K562 (cell line): ENCODE data around the gene SLC16A5. TPM values are rescaled to one million over a fixed set of nuclear protein-coding genes. Genes with fewer than 3 reads are reported as not detected.

Source experiments
- ATAC-seq: fragments of 200-7000 bp; cut with Tn5 transposase; 3 replicates; pipeline ENCODE4 v1.9.1; 2020; ENCODE audit warnings: moderate library complexity
- BruUV-seq: library from RNA; stranded (reverse); fragments of 400-500 nt; replicated peaks from 2 replicates; lab custom pipeline; 2021; lab: Mats Ljungman, UMichigan
- CTCF ChIA-PET: fragments of 300-600 bp; formaldehyde crosslinking; extraction: SDS; loops from one replicate; lab custom pipeline; 2021; ENCODE audit warnings: low intra/inter-chr PET ratio; lab: Yijun Ruan, JAX
- POLR2A ChIA-PET: fragments of 300-600, 350-650 bp; sonication (Branson Sonifier 250); formaldehyde crosslinking; extraction: SDS; loops from one replicate; lab custom pipeline; 2021; ENCODE audit warnings: antibody characterized with exemption, inconsistent platforms; lab: Yijun Ruan, JAX
- DNase-seq, 4 experiments: peaks; one replicate each; pipeline versions ENCODE4 v3.0.0 to v3.0.0-alpha.2; 2011 to 2018; ENCODE audit warnings: low spot score in 3 of 4, mixed read lengths in 3 of 4; ENCODE audit errors: extremely low read depth in 1 of 4
- FAIRE-seq: peaks from 2 replicates; lab custom pipeline; 2011; peaks lifted over from hg19 to GRCh38; lab: Jason Lieb, UNC
- H2AFZ ChIP-seq: 2 replicates; pipeline ENCODE4 v1.6.0; 2011; ENCODE audit warnings: low read depth, low read length, control low read depth, inconsistent platforms
- H3K27ac ChIP-seq: fragments of 200-600 bp; 3 replicates; pipeline ENCODE4 v1.8.0; 2011; ENCODE audit warnings: low read depth, mild to moderate bottlenecking, control low read depth, inconsistent platforms, low read length, moderate library complexity, mixed read lengths; ENCODE audit errors: extremely low read depth
- H3K27me3 ChIP-seq, 2 experiments: fragments of 300-600 bp in 1 of 2; 2 replicates in 1 of 2; 3 replicates in 1 of 2; pipeline versions ENCODE4 v1.6.0 to v1.8.0; 2011; ENCODE audit warnings: inconsistent platforms in 2 of 2, low read length in 2 of 2, mild to moderate bottlenecking in 1 of 2, mixed read lengths in 1 of 2, moderate library complexity in 1 of 2; ENCODE audit not compliant: control insufficient read depth in 2 of 2, insufficient read depth in 2 of 2
- H3K36me3 ChIP-seq: fragments of 300-600 bp; 3 replicates; pipeline ENCODE4 v1.8.0; 2011; ENCODE audit warnings: mild to moderate bottlenecking, low read length, inconsistent platforms; ENCODE audit not compliant: control insufficient read depth, insufficient read depth
- H3K4me1 ChIP-seq, 2 experiments: fragments of 200-600 bp in 1 of 2; replicated peaks in 1 of 2; 2 replicates in 1 of 2; 3 replicates in 1 of 2; pipeline versions ENCODE4 v1.5.1 to v1.8.0; 2011; ENCODE audit warnings: inconsistent platforms in 2 of 2, low read length in 2 of 2, mild to moderate bottlenecking in 1 of 2, mixed read lengths in 1 of 2, moderate library complexity in 1 of 2; ENCODE audit not compliant: control insufficient read depth in 2 of 2, insufficient read depth in 2 of 2
- H3K4me2 ChIP-seq: 2 replicates; pipeline ENCODE4 v1.6.1; 2011; ENCODE audit warnings: low read length, control low read depth, inconsistent platforms, mixed read lengths; ENCODE audit not compliant: insufficient read depth
- H3K4me3 ChIP-seq: fragments of 200-600 bp; sonication (generic), shearing (Covaris generic); 2 replicates; pipeline ENCODE4 v1.5.1; 2016; ENCODE audit warnings: control low read depth, inconsistent platforms
- H3K79me2 ChIP-seq: fragments of 200-600 bp; 3 replicates; pipeline ENCODE4 v1.8.0; 2011; ENCODE audit warnings: low read length, inconsistent platforms; ENCODE audit not compliant: control insufficient read depth, insufficient read depth
- H3K9ac ChIP-seq, 2 experiments: 2 replicates each; pipeline versions ENCODE4 v1.6.0 to v1.6.1; 2011; ENCODE audit warnings: low read depth in 2 of 2, low read length in 2 of 2, control low read depth in 1 of 2, inconsistent platforms in 1 of 2, mild to moderate bottlenecking in 1 of 2, mixed read lengths in 1 of 2; ENCODE audit not compliant: insufficient read depth in 1 of 2
- H3K9me1 ChIP-seq: one replicate; pipeline ENCODE4 v1.6.0; 2011; ENCODE audit warnings: inconsistent platforms, mild to moderate bottlenecking, low read length, moderate library complexity; ENCODE audit not compliant: control insufficient read depth, insufficient read depth
- H3K9me3 ChIP-seq: replicated peaks from 2 replicates; pipeline ENCODE4 v1.5.1; 2011; ENCODE audit warnings: low read depth, low read length, inconsistent platforms; ENCODE audit not compliant: control insufficient read depth, insufficient read depth
- H4K20me1 ChIP-seq: replicated peaks from 2 replicates; pipeline ENCODE4 v1.6.1; 2011; ENCODE audit warnings: low read length, inconsistent platforms, mixed read lengths; ENCODE audit not compliant: control insufficient read depth, insufficient read depth
- MXD1 ChIP-seq: fragments of 250-450 bp; sonication (Bioruptor Pico); IDR thresholded peaks from 2 replicates; pipeline ENCODE4 v1.8.0; 2021; ENCODE audit warnings: borderline replicate concordance, mild to moderate bottlenecking, moderate library complexity; ENCODE audit not compliant: poor library complexity, severe bottlenecking
- RBFOX2 ChIP-seq: fragments of 200-400 bp; formaldehyde crosslinking; IDR thresholded peaks from 2 replicates; pipeline ENCODE4 v1.6.1; 2017; ENCODE audit warnings: low read depth, mild to moderate bottlenecking, low read length, moderate library complexity
- TSHZ1 ChIP-seq: fragments of 250-450 bp; sonication (Bioruptor Pico); IDR thresholded peaks from 2 replicates; pipeline ENCODE4 v1.4.0; 2020; ENCODE audit warnings: mild to moderate bottlenecking, moderate library complexity
- ZBTB33 ChIP-seq: sonication (generic); formaldehyde crosslinking; IDR thresholded peaks from 2 replicates; pipeline ENCODE4 v1.8.1; 2023; ENCODE audit warnings: mild to moderate bottlenecking, missing genetic modification reagents
- ZNF224 ChIP-seq: sonication (generic); formaldehyde crosslinking; IDR thresholded peaks from 2 replicates; pipeline ENCODE4 v1.8.0; 2022; ENCODE audit warnings: mild to moderate bottlenecking, missing genetic modification reagents
- ZNF274 ChIP-seq: IDR thresholded peaks from 2 replicates; pipeline ENCODE4 v1.6.1; 2011; ENCODE audit warnings: low read depth, mild to moderate bottlenecking, low read length, moderate library complexity, borderline replicate concordance
- ZNF639 ChIP-seq, 2 experiments: fragments of 200-800 bp in 1 of 2; sonication (Bioruptor generic) in 1 of 2; sonication (generic) in 1 of 2; formaldehyde crosslinking in 1 of 2; IDR thresholded peaks in 1 of 2; conservative IDR thresholded peaks in 1 of 2; 2 replicates each; pipeline versions ENCODE4 v1.5.0 to v1.6.1; 2016 to 2020; ENCODE audit warnings: missing compliant biosample characterization in 1 of 2, missing genetic modification characterization in 1 of 2, missing genetic modification reagents in 1 of 2
- ZNF76 ChIP-seq: fragments of 250-450 bp; sonication (Bioruptor Pico); IDR thresholded peaks from 2 replicates; pipeline ENCODE4 v1.4.0; 2020; ENCODE audit warnings: mild to moderate bottlenecking, moderate library complexity, borderline replicate concordance
- WGBS: fragments of 100-300 bp; shearing (Covaris generic); methylation state at CpG from one replicate; pipeline ENCODE4 v1.1.6; 2016; ENCODE audit warnings: low coverage, mixed read lengths; ENCODE audit not compliant: insufficient coverage; ENCODE audit errors: missing lambda C conversion rate; 5-methylcytosine and 5-hydroxymethylcytosine counted together
- in situ Hi-C: fragments of 300-500 bp; cut with MboI; formaldehyde crosslinking; loops from 4 replicates; pipeline ENCODE4 v1.15.0; 2018; ENCODE audit warnings: inconsistent platforms, mixed read lengths
- intact Hi-C: fragments of 100-400 bp; cut with micrococcal nuclease; formaldehyde crosslinking; loops from 2 replicates; pipeline ENCODE4 v1.14.2; 2022
- polyA plus RNA-seq, 8 experiments: library from polyadenylated mRNA; depleted of rRNA in 4 of 8; stranded (reverse) in 5 of 8; unstranded in 3 of 8; fragments of >200 nt; fragmentation: Nextera tagmentation in 2 of 8; fragmentation: Illumina TruSeq in 1 of 8; extraction: Ambion mirVana in 2 of 8; extraction: Trizol in 1 of 8; gene quantifications; 2 replicates each; pipeline versions ENCODE4 v1.2.1 to v1.2.3, GENCODE V29; 2011 to 2014; ENCODE audit warnings: inconsistent platforms in 1 of 8, missing spikeins in 1 of 8
- total RNA-seq, 7 experiments: library from RNA; depleted of rRNA in 6 of 7; stranded (reverse); fragments of >200 nt in 6 of 7; fragmentation: Illumina TruSeq in 2 of 7; extraction: Trizol in 2 of 7; gene quantifications; 2 replicates each; pipeline versions ENCODE4 v1.2.1 to v1.2.3, GENCODE V29; 2011 to 2021; ENCODE audit warnings: low replicate concordance in 1 of 7

SLC16A5 gene
- total and polyA plus RNA-seq, 9 of the 15 experiments (the other 6 are each of a cell fraction or from before 2014, with no cell fraction given): 0.06 to 2.6 (median 0.91) TPM

GRCh38 chr17:75110234-75110937 lies 22.6 kb downstream of the SLC16A5 start (continued):
- TF ChIP-seq ZNF76: no peak
- TF ChIP-seq RBFOX2: no peak
- TF ChIP-seq, all 486 proteins: peak for 26

GRCh38 chr17:75111777-75112335 lies 24.1 kb downstream of the SLC16A5 start:
- POLR2A ChIA-PET: interaction anchor here (0.6 to 3.9 kb wide), 3 partner anchors 11 to 20 kb away, joined by 3 to 38 read pairs (median 3); no protein-coding TSS in a partner anchor
- ATAC-seq: no peak
- Histone ChIP-seq H4K20me1 (no peaks in the 10 kb centered on the region), H3K27me3 (no peaks in the 10 kb centered on the region), H3K4me3 (no peak overlapping the region), H3K27ac (no peak overlapping the region), H3K4me2 (no peak overlapping the region), H3K36me3 (peaks cover 22% of the 10 kb centered on the region; the same call in 2 of the 3 replicates), H3K9me3 (no peaks in the 10 kb centered on the region), H2AFZ (no peak overlapping the region), H3K9me1 (no peaks in the 10 kb centered on the region), H3K4me1 (peaks cover 12 to 34% of the 10 kb centered on the region in 2 experiments), H3K79me2 (peaks cover 39% of the 10 kb centered on the region), H3K9ac (no peak overlapping the region; a peak in 1 of 4 replicates)
- no peak for DNase-seq
- TSS peak; percentile 40 for BruUV-seq
- CTCF ChIA-PET: no interaction called here
- in situ Hi-C loops (loop anchor here (5.0 to 10.0 kb wide), 3 partner anchors 50 to 303 kb away; no protein-coding TSS in a partner anchor), intact Hi-C loops (loop anchor here (5.0 kb wide), 3 partner anchors 60 to 150 kb away; no protein-coding TSS in a partner anchor)
- TF ChIP-seq ZBTB33: peak; percentile 35; the same call in 1 of the 2 replicates
- TF ChIP-seq TSHZ1: no peak
- no peak for TF ChIP-seq ZNF274
- peak; percentile 80; the same call in 1 of the 2 replicates for TF ChIP-seq ZNF224 (CRISPR knock-in tag)
- TF ChIP-seq ZNF639 (CRISPR knock-in tag; conservative IDR thresholded peaks at IDR 0.05 in 1 of 2, IDR thresholded peaks at IDR 0.05 in 1 of 2): no peak
- TF ChIP-seq MXD1: no peak
- no peak for FAIRE-seq
- 77% methylated on average over 7 of the region's 7 CpGs for WGBS
